ENCODE data around the gene CACNA1A. TPM values are rescaled to one million over a fixed set of nuclear protein-coding genes. Genes with fewer than 3 reads are reported as not detected.

Gene CACNA1A
- total and polyA plus RNA-seq, 2 of the 13 experiments (the other 11 are each of a cell fraction or from before 2014, with no cell fraction given): not detected

DNA sequence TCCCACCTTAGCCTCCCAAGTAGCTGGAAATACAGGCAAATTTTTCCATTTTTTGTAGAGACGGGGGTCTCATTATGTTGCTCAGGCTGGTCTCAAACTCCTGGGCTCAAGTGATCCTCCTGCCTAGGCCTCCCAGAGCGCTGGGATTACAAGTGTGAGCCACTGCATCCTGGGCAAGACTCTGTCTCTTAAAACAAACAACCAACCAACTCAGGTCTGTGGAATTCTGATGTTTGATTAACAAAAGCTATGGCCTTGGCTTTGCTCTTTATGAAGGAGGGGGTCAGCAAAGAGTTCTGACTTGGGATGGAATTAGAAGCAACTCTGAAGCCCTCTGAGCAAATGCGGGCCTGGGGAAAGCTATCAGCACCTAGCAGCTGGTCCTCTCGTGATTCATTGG lies 238.4 kb downstream of the CACNA1A start (continued):
- TF ChIP-seq, protein P1, sequence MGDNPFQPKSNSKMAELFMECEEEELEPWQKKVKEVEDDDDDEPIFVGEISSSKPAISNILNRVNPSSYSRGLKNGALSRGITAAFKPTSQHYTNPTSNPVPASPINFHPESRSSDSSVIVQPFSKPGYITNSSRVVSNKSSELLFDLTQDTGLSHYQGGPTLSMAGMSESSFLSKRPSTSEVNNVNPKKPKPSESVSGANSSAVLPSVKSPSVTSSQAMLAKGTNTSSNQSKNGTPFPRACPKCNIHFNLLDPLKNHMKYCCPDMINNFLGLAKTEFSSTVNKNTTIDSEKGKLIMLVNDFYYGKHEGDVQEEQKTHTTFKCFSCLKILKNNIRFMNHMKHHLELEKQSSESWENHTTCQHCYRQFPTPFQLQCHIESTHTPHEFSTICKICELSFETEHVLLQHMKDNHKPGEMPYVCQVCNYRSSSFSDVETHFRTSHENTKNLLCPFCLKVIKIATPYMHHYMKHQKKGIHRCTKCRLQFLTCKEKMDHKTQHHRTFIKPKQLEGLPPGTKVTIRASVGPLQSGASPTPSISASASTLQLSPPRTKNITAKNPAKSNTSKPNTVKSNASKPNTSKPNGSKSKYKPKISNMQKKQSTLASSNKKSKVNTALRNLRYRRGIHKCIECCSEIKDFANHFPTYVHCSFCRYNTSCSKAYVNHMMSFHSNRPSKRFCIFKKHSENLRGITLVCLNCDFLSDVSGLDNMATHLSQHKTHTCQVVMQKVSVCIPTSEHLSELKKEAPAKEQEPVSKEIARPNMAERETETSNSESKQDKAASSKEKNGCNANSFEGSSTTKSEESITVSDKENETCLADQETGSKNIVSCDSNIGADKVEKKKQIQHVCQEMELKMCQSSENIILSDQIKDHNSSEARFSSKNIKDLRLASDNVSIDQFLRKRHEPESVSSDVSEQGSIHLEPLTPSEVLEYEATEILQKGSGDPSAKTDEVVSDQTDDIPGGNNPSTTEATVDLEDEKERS (CRISPR knock-in tag; IDR thresholded peaks at IDR 0.05): no peak

GRCh38 chr19:13267131-13267530 lies 239.1 kb downstream of the CACNA1A start:
- no TSS peak for BruUV-seq (replicated peaks)
- Histone ChIP-seq H3K79me2 (ENCODE audit: insufficient read depth, low read length) (no peaks in the 10 kb centered on the region), H3K4me3 (replicated peaks in 1 of 3; ENCODE audit: insufficient read depth in 1 of 3, low read depth in 2 of 3, low read length in 3 of 3) (no peak overlapping the region), H2AFZ (ENCODE audit: low read length) (no peak overlapping the region), H3K9me3 (ENCODE audit: low read length) (no peaks in the 10 kb centered on the region), H3K27me3 (ENCODE audit: control insufficient read depth in 1 of 2, insufficient read depth in 2 of 2, low read length in 2 of 2) (peaks cover 1 to 16% of the 10 kb centered on the region in 2 experiments; a peak in 1 of 5 replicates), H3K36me3 (replicated peaks in 1 of 2; ENCODE audit: control insufficient read depth in 1 of 2, insufficient read depth in 2 of 2, low read length in 2 of 2) (no peaks in the 10 kb centered on the region), H3K4me1 (ENCODE audit: insufficient read depth, low read length) (no peaks in the 10 kb centered on the region), H3K9ac (ENCODE audit: insufficient read depth, low read depth, low read length) (no peak overlapping the region), H3K27ac (ENCODE audit: extremely low read length, insufficient read depth, low read length) (no peak overlapping the region), H3K4me2 (ENCODE audit: low read depth, low read length) (no peak overlapping the region), H4K20me1 (ENCODE audit: insufficient read depth, low read length) (no peaks in the 10 kb centered on the region)
- TF ChIP-seq FOSL2 (CRISPR knock-in tag; IDR thresholded peaks at IDR 0.05): no peak
- TF ChIP-seq THAP11 (CRISPR knock-in tag; IDR thresholded peaks at IDR 0.05): no peak
- TF ChIP-seq, protein P2, sequence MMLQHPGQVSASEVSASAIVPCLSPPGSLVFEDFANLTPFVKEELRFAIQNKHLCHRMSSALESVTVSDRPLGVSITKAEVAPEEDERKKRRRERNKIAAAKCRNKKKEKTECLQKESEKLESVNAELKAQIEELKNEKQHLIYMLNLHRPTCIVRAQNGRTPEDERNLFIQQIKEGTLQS (CRISPR knock-in tag; IDR thresholded peaks at IDR 0.05): no peak
- no peak for TF ChIP-seq ATF7 (IDR thresholded peaks at IDR 0.05)
- TF ChIP-seq ATF7 (CRISPR knock-in tag; IDR thresholded peaks at IDR 0.05): no peak
- no peak for TF ChIP-seq MEIS1 (CRISPR knock-in tag; IDR thresholded peaks at IDR 0.05; ENCODE audit: borderline replicate concordance)
- TF ChIP-seq SETDB1 (CRISPR knock-in tag; IDR thresholded peaks at IDR 0.05; ENCODE audit: borderline replicate concordance): no peak
- no peak for TF ChIP-seq ZKSCAN8 (CRISPR knock-in tag; IDR thresholded peaks at IDR 0.05; ENCODE audit: borderline replicate concordance)
- TF ChIP-seq MAFF (IDR thresholded peaks at IDR 0.05; ENCODE audit: low read depth, low read length): no peak
- TF ChIP-seq ZKSCAN5 (CRISPR knock-in tag; IDR thresholded peaks at IDR 0.05): no peak
- TF ChIP-seq ZC3H4 (CRISPR knock-in tag; IDR thresholded peaks at IDR 0.05; ENCODE audit: borderline replicate concordance): no peak
- DNase-seq (ENCODE audit: low spot score) (no peak), ATAC-seq (no peak), FAIRE-seq (no peak)
- intact Hi-C loops (cut with micrococcal nuclease; ENCODE audit: unreplicated experiment) (no loop called here), in situ Hi-C loops (cut with HindIII; ENCODE audit: extremely low pct_ligation_motif_present, low pct_unique_long_range_greater_than_20kb) (loop anchor here (10.0 kb wide), 1 partner anchor 292 kb away; no protein-coding TSS in a partner anchor)
- ChIA-PET POLR2A (no interaction called here), CTCF (ENCODE audit: low intra/inter-chr PET ratio, low total read pairs) (no interaction called here)
- WGBS (ENCODE audit: low lambda C conversion rate): 61% methylated on average over 8 of the region's 15 CpGs

Measured in HepG2 (cell line).